Stimulated activated CD8-positive, alpha-beta memory T cell treated with anti-CD3 and anti-CD28 coated beads, Interleukin-12 subunit alpha, Interleukin-12 subunit beta, amount 100 ng/mL, for 24 hours (primary cell): ENCODE results near the gene MBOAT7.
"Not testable (repeated sequence)": the region's sequence is repeated elsewhere in the genome, so short reads cannot be mapped to it uniquely, and the experiment has no call there.

Experiments used
- DNase-seq: peaks from one replicate; pipeline ENCODE4 v3.0.0-alpha.2; 2020; ENCODE audit errors: extremely low read depth

The MBOAT7 gene, protein sequence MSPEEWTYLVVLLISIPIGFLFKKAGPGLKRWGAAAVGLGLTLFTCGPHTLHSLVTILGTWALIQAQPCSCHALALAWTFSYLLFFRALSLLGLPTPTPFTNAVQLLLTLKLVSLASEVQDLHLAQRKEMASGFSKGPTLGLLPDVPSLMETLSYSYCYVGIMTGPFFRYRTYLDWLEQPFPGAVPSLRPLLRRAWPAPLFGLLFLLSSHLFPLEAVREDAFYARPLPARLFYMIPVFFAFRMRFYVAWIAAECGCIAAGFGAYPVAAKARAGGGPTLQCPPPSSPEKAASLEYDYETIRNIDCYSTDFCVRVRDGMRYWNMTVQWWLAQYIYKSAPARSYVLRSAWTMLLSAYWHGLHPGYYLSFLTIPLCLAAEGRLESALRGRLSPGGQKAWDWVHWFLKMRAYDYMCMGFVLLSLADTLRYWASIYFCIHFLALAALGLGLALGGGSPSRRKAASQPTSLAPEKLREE

DNA sequence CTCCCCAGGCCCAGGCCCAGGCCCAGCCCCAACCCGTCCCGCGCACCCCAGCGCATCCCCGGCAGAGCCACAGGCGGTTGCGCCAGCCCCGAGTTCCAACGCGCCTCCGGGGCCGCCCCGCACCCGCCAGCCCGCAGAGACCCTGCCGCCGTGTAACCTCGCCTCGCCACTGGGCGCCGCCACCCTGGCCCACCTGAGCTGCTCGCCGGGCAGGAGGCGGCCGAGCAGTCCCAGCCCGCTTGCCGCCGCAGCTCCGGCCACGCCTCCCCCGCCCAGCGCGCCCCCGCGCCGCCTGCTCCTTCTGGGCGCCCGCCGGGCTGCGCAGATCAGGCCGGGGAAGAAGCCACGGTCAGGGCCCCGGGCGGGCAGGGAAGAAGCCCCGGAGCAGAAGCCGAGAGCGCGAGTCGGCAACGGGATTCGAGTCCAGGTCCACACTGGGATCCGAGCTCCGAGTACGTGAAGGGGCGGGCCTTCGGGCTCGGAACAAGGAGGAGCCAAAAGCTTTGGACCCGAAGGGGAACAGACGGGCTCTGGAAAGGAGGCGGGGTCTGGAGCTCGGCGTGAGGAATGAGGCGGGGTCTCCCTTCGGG is at the start of gene MBOAT7:
MBOAT7 (minus strand) TSS at position 436 of the 590 bp plus-strand sequence. CDS start 1,072 bp downstream, outside the sequence.
- no peak for DNase-seq

DNA sequence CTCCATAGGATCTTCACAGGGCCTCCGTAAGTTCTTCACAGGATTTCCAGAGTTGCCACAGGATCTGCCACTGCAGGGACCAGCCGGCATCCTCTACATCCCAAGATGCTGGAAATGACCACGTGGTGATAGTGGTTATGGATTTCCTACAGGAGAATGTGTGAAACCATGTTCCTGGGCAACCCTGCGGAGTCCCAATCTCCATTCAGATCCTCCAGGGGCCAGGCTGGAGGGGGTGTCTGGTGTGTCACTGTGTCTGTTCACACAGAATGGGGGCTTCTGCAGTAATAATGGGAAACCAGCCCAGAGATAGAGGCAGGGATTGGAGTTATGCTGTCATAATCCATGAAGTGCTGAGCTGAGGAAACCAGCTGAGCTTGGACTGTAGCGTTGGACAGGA is 44.6 kb upstream of the MBOAT7 start:
- no peak for DNase-seq

DNA sequence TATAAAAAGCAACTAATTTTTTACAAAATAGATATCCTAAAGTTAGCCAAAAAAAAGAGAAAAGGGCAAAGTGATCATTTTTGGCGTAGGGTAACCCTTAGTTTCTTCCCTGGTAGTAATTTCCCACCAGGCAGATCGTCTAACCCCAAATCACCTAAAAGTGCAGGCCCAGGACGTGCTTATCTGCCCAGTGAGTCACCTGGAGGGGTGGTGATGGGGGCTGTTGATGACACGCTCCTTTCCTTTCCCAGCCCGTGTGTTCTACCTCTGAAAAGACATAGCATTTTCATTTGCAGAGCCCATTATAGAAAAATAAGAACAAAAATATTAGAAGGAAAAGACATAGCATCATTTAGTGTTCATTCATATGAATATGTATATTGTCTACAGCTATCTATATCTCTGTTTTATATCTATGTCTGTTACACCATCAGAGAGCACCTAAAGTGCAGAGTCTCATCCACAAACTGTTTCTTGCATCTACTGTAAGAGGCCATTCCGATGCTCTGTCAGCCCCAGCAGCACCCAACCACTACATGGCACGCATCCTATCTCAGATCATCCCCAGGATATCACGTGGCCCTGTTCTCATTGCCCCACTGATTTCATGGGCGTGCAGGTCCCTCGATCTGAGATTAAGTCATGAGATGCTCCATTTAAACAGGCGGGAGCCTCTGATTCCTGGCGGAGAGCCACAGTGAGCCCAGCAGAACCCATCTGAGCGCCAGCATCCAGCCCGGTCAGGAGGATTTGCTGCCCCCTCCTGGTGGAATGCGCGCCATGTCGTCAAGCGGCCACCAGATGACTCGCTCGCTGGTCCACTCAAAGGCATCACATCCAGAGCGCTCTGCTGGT is 41.9 kb upstream of the MBOAT7 start:
- no peak for DNase-seq

DNA sequence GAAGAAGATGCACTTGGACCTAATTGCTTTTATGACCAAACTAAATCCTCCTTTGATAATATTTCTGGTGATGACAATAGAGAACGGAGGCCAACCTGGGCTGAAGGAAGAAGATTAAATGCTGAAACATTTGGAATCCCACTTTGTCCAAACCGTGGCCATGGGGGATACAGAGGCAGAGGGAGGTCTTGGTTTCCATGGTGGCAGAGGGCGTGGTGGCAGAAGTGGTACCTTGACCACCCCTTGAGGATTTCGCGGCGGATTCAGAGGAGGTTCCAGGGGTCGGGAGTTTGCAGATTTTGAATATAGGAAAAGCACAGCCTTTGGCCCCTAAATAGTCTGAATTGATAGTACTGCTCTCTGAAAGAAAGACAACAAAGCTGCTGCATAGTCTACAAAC is 40.7 kb upstream of the MBOAT7 start:
- no peak for DNase-seq

DNA sequence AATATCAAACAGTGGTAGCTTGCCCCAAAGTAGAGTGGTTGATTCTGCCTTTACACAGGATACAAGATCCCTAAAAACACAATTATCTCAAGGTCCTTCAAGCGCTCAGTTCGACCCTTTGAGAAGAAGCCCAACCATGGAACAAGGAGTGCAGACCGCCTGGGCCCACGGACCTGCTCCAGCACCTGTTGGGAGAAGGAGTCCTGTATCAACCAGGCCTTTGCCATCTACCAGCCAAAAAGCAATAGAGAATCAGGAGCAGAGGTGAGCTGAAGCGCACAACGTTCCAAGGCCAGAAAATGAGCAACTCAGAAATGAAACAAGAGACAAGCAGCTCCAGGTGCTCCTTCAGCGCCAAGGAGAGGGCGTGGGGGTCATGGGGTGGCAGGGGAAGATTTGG is 39.8 kb upstream of the MBOAT7 start:
- DNase-seq = no peak

DNA sequence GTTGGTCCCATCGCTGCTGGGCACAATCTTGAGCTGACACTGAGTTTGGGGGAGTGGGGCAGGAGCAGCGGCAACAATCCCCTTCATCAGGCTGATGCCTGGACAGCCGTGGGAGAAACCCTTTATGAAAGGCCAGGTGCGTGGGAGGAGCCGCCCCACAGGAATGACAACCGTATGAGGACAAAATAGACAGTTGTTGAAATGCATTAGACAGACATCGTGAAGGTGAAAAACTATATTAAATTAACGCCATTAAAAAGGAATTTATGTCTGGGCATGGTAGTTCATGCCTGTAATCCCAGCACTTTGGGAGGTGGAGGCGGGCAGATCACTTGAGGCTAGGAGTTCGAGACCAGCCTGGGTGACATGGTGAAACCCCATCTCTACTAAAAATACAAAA is 35.2 kb upstream of the MBOAT7 start:
- not testable (repeated sequence) for DNase-seq

DNA sequence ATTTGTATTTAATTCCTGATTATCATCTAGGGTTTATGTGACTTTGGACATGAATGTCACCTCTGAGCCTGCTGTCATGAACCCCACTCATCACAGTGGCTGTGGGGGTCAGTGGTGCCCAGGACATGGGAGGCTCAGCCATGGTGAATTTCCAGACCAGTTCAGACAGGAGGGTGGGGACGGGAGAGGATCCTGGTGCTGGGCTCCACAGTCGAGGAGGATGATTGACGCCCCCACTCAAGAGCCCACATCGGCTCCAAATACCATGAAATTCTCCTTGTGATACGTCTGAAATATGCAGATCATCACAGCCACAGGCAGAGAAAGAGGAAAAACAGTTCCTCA is 34.5 kb upstream of the MBOAT7 start:
- DNase-seq = not testable (repeated sequence)

DNA sequence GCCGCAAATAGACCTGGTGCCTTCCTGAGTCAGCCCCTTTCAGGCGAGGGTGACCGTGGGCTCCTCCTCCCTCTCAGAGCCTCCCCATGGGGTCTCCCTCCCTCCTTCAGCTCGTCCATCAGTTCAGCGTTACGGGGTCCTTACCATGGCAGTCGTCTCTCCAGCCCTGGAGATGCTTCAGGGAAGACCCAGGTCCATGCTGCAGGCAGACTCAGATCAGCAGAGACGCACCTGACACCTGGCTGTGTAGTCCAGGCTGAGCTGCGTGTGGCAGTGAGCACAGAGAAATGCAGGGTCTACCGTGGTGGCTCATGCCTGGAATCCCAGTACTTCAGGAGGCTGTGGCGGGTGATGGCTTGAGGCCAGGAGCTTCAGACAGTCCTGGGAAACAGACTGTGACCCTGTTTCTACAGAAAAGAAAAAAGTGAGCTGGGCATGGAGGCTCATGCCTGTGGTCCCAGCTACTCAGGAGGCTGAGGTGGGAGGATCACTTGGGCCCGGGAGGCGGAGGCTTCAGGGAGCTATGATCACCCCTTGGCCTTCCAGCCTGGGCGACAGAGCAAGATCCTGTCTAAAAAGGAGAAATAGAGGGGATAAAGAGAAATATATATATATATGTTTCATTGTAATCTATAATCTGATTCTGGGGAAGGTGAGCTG is 34.0 kb upstream of the MBOAT7 start:
- DNase-seq = not testable (repeated sequence)

DNA sequence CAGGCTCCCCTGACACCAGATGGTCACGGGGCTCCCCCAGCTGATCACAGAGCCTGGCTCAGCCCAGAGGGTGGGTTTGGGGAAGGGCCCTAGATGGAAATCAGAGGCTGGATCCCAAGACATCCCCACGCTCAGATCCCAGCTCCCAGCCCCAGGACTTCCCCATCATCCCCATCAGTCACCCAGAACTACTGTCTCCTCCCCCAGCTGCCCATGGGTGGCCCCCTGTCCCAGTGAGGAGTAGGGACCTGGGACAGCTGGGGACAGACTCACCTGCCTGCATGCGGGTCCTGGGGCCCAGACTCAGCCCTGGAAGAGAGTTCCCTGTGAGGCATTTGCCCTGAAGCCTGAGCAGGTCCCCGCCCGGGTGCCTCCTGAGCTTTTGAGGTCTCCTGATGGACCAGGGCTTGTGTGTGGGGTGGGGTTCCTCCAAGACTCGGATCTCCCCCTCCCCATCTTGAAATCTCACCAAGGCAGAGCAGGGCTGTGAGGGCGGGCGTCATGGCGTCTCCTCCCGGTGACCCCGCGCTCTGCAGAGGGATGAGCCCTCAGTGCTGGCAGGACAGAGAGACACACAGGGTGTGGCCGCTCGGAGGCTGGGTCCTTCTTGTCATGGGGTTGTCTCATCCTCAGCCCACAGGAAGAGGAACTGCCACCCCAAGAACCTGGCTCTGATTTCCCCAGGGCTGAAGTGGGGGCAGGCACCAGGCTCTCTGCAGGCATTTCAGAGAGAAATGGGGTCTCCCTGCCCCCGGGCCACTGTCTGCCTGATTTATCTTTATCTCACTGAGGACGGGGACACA is 33.3 kb upstream of the MBOAT7 start, which contains the start of gene LILRB3:
LILRB3 (minus strand) TSS at position 534 of the 803 bp plus-strand sequence; CDS start at position 503, 31 bp downstream.
- DNase-seq = not testable (repeated sequence)

DNA sequence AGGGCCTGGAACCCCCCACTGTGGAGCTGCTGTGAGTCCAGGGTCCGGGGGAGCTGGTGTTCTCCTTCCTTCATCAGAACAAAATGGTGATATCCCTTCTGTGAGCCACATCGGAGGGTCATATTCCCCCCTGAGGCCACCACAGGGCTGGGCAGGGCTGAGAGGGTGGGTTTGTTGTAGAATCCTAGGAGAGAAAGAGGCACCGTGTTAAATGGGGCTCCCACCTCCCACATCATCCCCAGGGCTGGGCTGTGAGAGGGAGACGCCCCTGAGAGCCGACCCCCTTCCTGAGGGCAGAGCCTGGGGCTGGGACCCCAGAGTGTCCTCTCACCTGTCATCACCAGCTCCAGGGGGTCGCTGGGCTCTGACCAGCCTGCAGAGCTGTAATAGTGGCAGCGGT is 32.6 kb upstream of the MBOAT7 start:
- DNase-seq = not testable (repeated sequence)

DNA sequence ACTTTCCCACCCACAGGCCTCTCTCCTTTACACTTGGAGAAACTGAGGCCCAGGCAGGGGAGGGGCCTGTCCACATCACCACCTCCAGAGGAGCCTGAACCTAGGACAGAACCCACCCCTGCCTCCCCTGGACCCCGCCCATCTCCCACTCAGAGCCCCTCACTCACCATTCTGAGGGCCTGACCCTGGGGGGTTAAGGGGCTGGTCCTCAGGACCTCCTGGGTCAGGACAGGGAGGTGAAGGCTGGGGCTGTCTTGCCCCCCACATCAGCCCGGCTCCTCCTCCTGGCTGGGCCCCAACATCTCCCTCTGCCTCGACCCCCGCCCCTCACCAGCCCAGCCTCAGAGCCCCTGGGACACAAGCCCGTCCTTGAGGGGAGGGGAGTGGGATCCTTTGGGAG is 30.3 kb upstream of the MBOAT7 start:
- not testable (repeated sequence) for DNase-seq

DNA sequence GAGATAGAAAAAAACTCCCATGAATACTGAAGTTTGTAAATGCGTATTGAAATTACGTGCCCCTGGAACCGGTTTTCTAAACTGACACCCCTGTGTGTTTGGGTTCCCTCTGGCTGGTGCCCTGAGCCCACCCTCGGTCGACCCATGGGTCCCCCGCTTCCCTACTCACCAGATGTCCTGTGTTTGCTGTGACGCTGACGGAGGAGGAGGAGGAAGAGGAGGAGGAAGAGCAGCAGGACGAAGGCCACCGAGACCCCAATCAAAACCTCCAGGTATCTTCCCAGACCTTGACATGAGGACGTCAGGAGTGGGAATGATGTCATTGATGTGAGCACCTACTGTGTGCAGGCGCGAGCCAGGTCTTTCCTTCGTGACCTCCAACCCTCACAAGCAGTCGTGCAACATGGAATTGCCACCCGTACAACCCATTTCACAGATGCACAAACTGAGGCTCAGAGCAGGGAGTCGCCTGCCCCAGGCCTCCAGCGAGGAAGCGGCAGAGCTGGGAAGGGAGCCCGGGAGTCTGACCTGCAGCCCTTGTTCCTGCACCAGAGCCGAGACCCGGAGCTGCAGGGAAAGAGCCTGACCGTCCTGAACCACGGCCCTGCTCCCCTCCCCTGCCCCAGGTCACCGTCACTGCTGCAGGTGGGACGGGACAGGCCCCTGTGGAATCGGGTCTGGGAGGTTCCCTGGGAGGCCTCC is 29.7 kb upstream of the MBOAT7 start:
- DNase-seq = no peak

DNA sequence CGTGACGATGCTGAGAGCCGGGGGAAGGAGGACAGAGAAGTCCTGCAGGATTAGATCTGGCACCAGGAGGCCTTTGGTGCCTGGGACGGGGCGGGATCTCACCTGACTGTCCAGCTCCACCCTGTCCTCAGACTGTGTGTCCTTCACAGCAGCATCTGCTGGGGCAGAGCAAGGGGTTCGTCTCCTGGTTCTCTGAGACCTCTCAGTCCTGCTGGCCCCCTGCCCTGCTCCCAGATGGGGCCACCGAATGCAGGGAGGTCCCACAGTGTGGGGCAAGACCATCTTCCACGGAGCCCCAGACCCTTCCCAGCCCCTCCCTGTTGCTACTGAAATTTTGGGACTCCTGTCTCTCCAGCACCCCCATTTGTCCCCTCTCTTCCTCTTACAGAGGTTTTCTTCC is 28.9 kb upstream of the MBOAT7 start:
- no peak for DNase-seq

DNA sequence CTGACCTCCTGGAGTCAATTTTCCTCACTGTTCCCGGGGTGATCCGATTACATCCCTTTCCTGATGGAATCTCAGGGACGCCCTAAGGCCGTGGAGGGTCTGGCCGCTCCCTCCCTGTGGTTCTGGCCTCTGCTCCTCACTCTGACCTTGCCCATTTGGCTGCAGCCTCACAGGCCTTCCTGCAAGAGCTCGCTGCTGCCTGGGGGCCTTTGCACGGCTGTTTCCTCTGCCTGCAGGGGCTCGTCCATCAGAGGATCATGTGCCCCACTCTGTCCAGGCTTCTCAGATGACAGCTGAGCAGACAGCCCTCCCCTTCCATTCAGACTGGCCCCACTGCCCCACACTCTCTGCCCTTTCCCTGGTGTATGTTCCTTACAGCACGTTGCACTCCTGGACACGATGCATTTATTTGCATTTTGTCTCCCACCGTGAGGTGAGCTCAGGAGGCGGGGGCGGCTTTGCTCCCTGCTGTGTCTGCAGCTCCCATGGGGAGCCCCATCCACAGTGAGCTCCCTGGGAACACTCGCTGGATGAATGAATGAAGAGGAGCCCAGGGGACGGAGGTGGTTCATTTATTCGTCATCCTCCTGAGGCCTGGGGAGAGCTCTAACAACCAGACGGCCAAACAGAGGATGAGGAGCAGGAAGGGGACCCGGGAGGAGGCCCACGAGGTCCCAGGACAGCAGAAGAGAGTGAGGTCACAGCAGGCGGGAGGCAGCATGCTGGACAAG is 28.3 kb upstream of the MBOAT7 start:
- not testable (repeated sequence) for DNase-seq

DNA sequence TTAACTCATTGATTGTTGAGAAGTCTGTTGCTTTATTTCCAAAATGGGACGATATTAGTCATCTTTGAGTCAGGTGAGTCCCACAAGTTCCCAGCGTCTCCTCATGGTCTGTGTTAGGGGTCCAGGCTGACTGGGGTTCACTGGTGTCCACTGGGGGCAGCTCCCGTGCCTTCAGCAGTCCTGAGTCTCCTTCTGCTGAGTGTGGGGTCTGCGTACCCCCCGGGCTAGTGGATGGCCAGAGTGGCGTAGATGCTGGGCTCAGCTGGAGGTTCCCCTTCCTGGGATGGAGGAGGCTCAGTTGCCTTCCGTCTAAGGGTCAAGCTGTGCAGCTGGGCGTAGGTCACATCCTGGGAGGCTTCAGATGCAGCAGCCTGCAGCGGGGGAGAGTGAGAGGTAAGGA is 27.5 kb upstream of the MBOAT7 start:
- DNase-seq = no peak

DNA sequence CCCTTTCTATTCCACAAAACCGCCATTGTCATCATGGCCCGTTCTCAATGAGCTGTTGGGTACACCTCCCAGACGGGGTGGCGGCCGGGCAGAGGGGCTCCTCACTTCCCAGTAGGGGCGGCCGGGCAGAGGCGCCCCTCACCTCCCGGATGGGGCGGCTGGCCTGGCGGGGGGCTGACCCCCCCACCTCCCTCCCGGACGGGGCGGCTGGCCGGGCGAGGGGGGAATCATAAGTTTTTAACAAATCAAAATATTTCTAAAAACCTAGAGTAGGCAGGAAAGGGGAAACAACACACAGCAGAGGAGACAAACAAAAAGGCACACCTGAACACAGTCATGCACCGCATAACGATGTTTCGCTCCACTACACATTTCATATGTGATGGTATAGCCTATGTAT is 25.4 kb upstream of the MBOAT7 start:
- not testable (repeated sequence) for DNase-seq

DNA sequence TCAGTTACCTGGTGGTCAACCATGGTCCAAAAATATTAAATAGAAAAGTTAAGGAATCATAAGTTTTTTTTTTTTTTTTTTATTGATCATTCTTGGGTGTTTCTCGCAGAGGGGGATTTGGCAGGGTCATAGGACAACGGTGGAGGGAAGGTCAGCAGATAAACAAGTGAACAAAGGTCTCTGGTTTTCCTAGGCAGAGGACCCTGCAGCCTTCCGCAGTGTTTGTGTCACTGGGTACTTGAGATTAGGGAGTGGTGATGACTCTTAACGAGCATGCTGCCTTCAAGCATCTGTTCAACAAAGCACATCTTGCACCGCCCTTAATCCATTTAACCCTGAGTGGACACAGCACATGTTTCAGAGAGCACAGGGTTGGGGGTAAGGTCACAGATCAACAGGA is 24.8 kb upstream of the MBOAT7 start:
- DNase-seq = not testable (repeated sequence)

DNA sequence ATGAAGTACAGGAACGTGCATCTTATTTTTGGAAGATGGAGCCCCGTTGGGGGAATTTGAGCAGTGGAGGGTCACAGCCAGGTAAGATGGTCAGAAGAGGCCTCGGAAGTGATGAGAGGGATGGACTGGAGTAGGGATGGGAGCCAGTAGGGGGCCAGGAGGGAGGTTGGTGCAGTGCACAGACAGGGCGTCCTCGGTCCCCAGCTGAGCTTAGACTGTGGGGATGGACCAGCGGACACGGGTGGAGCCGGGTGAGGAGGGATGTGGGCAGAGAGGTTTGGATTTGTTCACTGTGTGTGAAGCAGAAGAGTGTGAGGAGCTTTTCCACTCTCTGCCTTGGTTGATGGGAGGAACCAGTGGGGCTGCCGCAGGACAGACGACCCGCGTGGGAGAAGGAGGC is 21.9 kb upstream of the MBOAT7 start:
- no peak for DNase-seq

DNA sequence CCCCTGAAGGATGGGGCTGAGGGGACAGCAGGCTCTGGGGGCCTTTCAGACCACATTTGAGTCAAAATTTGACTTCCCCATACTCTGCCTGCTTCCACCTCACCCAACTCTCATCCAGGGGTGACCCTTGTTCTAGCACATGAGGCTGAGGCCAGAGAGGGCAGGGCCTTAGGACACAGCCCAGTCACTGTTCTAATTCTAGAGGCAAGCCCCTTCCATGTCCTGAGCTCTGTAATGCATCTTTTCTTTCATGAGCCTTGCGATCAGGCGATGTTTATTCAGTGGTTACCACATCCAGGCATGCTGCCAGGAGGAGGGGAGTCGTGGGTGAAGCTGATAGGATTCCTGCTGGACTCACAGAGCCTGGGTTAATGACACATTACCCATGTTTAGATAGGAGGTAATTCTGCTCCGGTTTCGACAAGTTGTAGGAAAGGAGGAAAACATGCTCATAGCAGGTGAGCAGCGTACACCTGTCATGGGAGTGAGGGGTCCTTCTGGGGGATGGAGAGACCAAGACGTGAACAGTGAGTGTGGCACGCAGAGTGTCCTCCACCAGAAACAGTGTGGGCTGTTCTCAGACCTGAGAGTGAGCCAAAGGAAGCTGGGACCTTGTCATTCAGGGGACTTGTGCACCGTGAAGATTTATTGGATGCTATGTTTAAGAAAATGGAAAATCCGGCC is 20.6 kb upstream of the MBOAT7 start:
- DNase-seq = no peak
